K562 (cell line): Measurements from ENCODE around the gene MAN1B1. TPM values are rescaled to one million over a fixed set of nuclear protein-coding genes. Genes with fewer than 3 reads are reported as not detected.

Source experiments
- ATAC-seq: fragments of 200-7000 bp; cut with Tn5 transposase; 3 replicates; pipeline ENCODE4 v1.9.1; 2020; ENCODE audit warnings: moderate library complexity
- BruUV-seq: library from RNA; stranded (reverse); fragments of 400-500 nt; replicated peaks from 2 replicates; lab custom pipeline; 2021; lab: Mats Ljungman, UMichigan
- CTCF ChIA-PET: fragments of 300-600 bp; formaldehyde crosslinking; extraction: SDS; loops from one replicate; lab custom pipeline; 2021; ENCODE audit warnings: low intra/inter-chr PET ratio; lab: Yijun Ruan, JAX
- POLR2A ChIA-PET: fragments of 300-600, 350-650 bp; sonication (Branson Sonifier 250); formaldehyde crosslinking; extraction: SDS; loops from one replicate; lab custom pipeline; 2021; ENCODE audit warnings: antibody characterized with exemption, inconsistent platforms; lab: Yijun Ruan, JAX
- DNase-seq, 4 experiments: peaks; one replicate each; pipeline versions ENCODE4 v3.0.0 to v3.0.0-alpha.2; 2011 to 2018; ENCODE audit warnings: low spot score in 3 of 4, mixed read lengths in 3 of 4; ENCODE audit errors: extremely low read depth in 1 of 4
- FAIRE-seq: peaks from 2 replicates; lab custom pipeline; 2011; peaks lifted over from hg19 to GRCh38; lab: Jason Lieb, UNC
- H2AFZ ChIP-seq: 2 replicates; pipeline ENCODE4 v1.6.0; 2011; ENCODE audit warnings: low read depth, low read length, control low read depth, inconsistent platforms
- H3K27ac ChIP-seq: fragments of 200-600 bp; 3 replicates; pipeline ENCODE4 v1.8.0; 2011; ENCODE audit warnings: low read depth, mild to moderate bottlenecking, control low read depth, inconsistent platforms, low read length, moderate library complexity, mixed read lengths; ENCODE audit errors: extremely low read depth
- H3K27me3 ChIP-seq, 2 experiments: fragments of 300-600 bp in 1 of 2; 2 replicates in 1 of 2; 3 replicates in 1 of 2; pipeline versions ENCODE4 v1.6.0 to v1.8.0; 2011; ENCODE audit warnings: inconsistent platforms in 2 of 2, low read length in 2 of 2, mild to moderate bottlenecking in 1 of 2, mixed read lengths in 1 of 2, moderate library complexity in 1 of 2; ENCODE audit not compliant: control insufficient read depth in 2 of 2, insufficient read depth in 2 of 2
- H3K36me3 ChIP-seq: fragments of 300-600 bp; 3 replicates; pipeline ENCODE4 v1.8.0; 2011; ENCODE audit warnings: mild to moderate bottlenecking, low read length, inconsistent platforms; ENCODE audit not compliant: control insufficient read depth, insufficient read depth
- H3K4me1 ChIP-seq, 2 experiments: fragments of 200-600 bp in 1 of 2; replicated peaks in 1 of 2; 2 replicates in 1 of 2; 3 replicates in 1 of 2; pipeline versions ENCODE4 v1.5.1 to v1.8.0; 2011; ENCODE audit warnings: inconsistent platforms in 2 of 2, low read length in 2 of 2, mild to moderate bottlenecking in 1 of 2, mixed read lengths in 1 of 2, moderate library complexity in 1 of 2; ENCODE audit not compliant: control insufficient read depth in 2 of 2, insufficient read depth in 2 of 2
- H3K4me2 ChIP-seq: 2 replicates; pipeline ENCODE4 v1.6.1; 2011; ENCODE audit warnings: low read length, control low read depth, inconsistent platforms, mixed read lengths; ENCODE audit not compliant: insufficient read depth
- H3K4me3 ChIP-seq: fragments of 200-600 bp; sonication (generic), shearing (Covaris generic); 2 replicates; pipeline ENCODE4 v1.5.1; 2016; ENCODE audit warnings: control low read depth, inconsistent platforms
- H3K79me2 ChIP-seq: fragments of 200-600 bp; 3 replicates; pipeline ENCODE4 v1.8.0; 2011; ENCODE audit warnings: low read length, inconsistent platforms; ENCODE audit not compliant: control insufficient read depth, insufficient read depth
- H3K9ac ChIP-seq, 2 experiments: 2 replicates each; pipeline versions ENCODE4 v1.6.0 to v1.6.1; 2011; ENCODE audit warnings: low read depth in 2 of 2, low read length in 2 of 2, control low read depth in 1 of 2, inconsistent platforms in 1 of 2, mild to moderate bottlenecking in 1 of 2, mixed read lengths in 1 of 2; ENCODE audit not compliant: insufficient read depth in 1 of 2
- H3K9me1 ChIP-seq: one replicate; pipeline ENCODE4 v1.6.0; 2011; ENCODE audit warnings: inconsistent platforms, mild to moderate bottlenecking, low read length, moderate library complexity; ENCODE audit not compliant: control insufficient read depth, insufficient read depth
- H3K9me3 ChIP-seq: replicated peaks from 2 replicates; pipeline ENCODE4 v1.5.1; 2011; ENCODE audit warnings: low read depth, low read length, inconsistent platforms; ENCODE audit not compliant: control insufficient read depth, insufficient read depth
- H4K20me1 ChIP-seq: replicated peaks from 2 replicates; pipeline ENCODE4 v1.6.1; 2011; ENCODE audit warnings: low read length, inconsistent platforms, mixed read lengths; ENCODE audit not compliant: control insufficient read depth, insufficient read depth
- CTCF ChIP-seq, 3 experiments: IDR thresholded peaks in 2 of 3; conservative IDR thresholded peaks in 1 of 3; 2 replicates each; pipeline ENCODE4 v1.5.1; 2011 to 2012; ENCODE audit warnings: low read length in 3 of 3, mild to moderate bottlenecking in 3 of 3, control low read depth in 2 of 3, improper control_type of control experiment in 1 of 3, inconsistent platforms in 1 of 3, low read depth in 1 of 3, mixed read lengths in 1 of 3, moderate library complexity in 1 of 3; ENCODE audit not compliant: insufficient read depth in 2 of 3
- CTCFL ChIP-seq: IDR thresholded peaks from 2 replicates; pipeline ENCODE4 v1.6.1; 2011; ENCODE audit warnings: borderline replicate concordance, low read depth, mild to moderate bottlenecking, moderate library complexity, low read length; ENCODE audit not compliant: insufficient read depth, poor library complexity, severe bottlenecking
- EHMT2 ChIP-seq: fragments of 450-650 bp; IDR thresholded peaks from 2 replicates; pipeline ENCODE4 v1.6.1; 2018; ENCODE audit warnings: antibody characterized with exemption
- EP300 ChIP-seq: IDR thresholded peaks from 2 replicates; pipeline ENCODE4 v1.6.1; 2012; ENCODE audit warnings: low read length, improper control_type of control experiment
- HNRNPL ChIP-seq: fragments of 200-400 bp; formaldehyde crosslinking; IDR thresholded peaks from 2 replicates; pipeline ENCODE4 v1.6.1; 2017; ENCODE audit warnings: low read depth, mild to moderate bottlenecking, low read length
- HNRNPLL ChIP-seq: fragments of 200-400 bp; formaldehyde crosslinking; IDR thresholded peaks from 2 replicates; pipeline ENCODE4 v1.6.1; 2017; ENCODE audit warnings: low read length, low read depth, mild to moderate bottlenecking; ENCODE audit not compliant: poor library complexity, severe bottlenecking
- JUNB ChIP-seq: fragments of 450-650 bp; formaldehyde crosslinking; conservative IDR thresholded peaks from 2 replicates; pipeline ENCODE4 v1.4.0; 2020; ENCODE audit warnings: mild to moderate bottlenecking
- KLF6 ChIP-seq: fragments of 250-450 bp; sonication (Bioruptor Pico); IDR thresholded peaks from 2 replicates; pipeline ENCODE4 v1.4.0; 2020; ENCODE audit warnings: mild to moderate bottlenecking, moderate library complexity, borderline replicate concordance
- MAX ChIP-seq: sonication (generic); formaldehyde crosslinking; IDR thresholded peaks from 2 replicates; pipeline ENCODE4 v1.9.0; 2022; ENCODE audit warnings: mild to moderate bottlenecking, missing genetic modification reagents
- RBFOX2 ChIP-seq: fragments of 200-400 bp; formaldehyde crosslinking; IDR thresholded peaks from 2 replicates; pipeline ENCODE4 v1.6.1; 2017; ENCODE audit warnings: low read depth, mild to moderate bottlenecking, low read length, moderate library complexity
- ZNF511 ChIP-seq: sonication (generic); formaldehyde crosslinking; IDR thresholded peaks from 2 replicates; pipeline ENCODE4 v1.8.0; 2022; ENCODE audit warnings: mild to moderate bottlenecking, missing genetic modification reagents
- WGBS: fragments of 100-300 bp; shearing (Covaris generic); methylation state at CpG from one replicate; pipeline ENCODE4 v1.1.6; 2016; ENCODE audit warnings: low coverage, mixed read lengths; ENCODE audit not compliant: insufficient coverage; ENCODE audit errors: missing lambda C conversion rate; 5-methylcytosine and 5-hydroxymethylcytosine counted together
- in situ Hi-C: fragments of 300-500 bp; cut with MboI; formaldehyde crosslinking; loops from 4 replicates; pipeline ENCODE4 v1.15.0; 2018; ENCODE audit warnings: inconsistent platforms, mixed read lengths
- intact Hi-C: fragments of 100-400 bp; cut with micrococcal nuclease; formaldehyde crosslinking; loops from 2 replicates; pipeline ENCODE4 v1.14.2; 2022
- polyA plus RNA-seq, 8 experiments: library from polyadenylated mRNA; depleted of rRNA in 4 of 8; stranded (reverse) in 5 of 8; unstranded in 3 of 8; fragments of >200 nt; fragmentation: Nextera tagmentation in 2 of 8; fragmentation: Illumina TruSeq in 1 of 8; extraction: Ambion mirVana in 2 of 8; extraction: Trizol in 1 of 8; gene quantifications; 2 replicates each; pipeline versions ENCODE4 v1.2.1 to v1.2.3, GENCODE V29; 2011 to 2014; ENCODE audit warnings: inconsistent platforms in 1 of 8, missing spikeins in 1 of 8
- total RNA-seq, 7 experiments: library from RNA; depleted of rRNA in 6 of 7; stranded (reverse); fragments of >200 nt in 6 of 7; fragmentation: Illumina TruSeq in 2 of 7; extraction: Trizol in 2 of 7; gene quantifications; 2 replicates each; pipeline versions ENCODE4 v1.2.1 to v1.2.3, GENCODE V29; 2011 to 2021; ENCODE audit warnings: low replicate concordance in 1 of 7

The MAN1B1 gene
- total and polyA plus RNA-seq, 9 of the 15 experiments (the other 6 are each of a cell fraction or from before 2014, with no cell fraction given), result 0.55 to 36.6 (median 27.3) TPM

- intact Hi-C loops (loop anchor here (2.0 kb wide), 2 partner anchors 19 to 21 kb away; partner anchors contain the start of genes MAN1B1 and NPDC1), in situ Hi-C loops (no loop called here)
- H3K4me1 ChIP-seq, result peaks cover 25 to 83% of the 10 kb centered on the region in 2 experiments
- peak overlapping the region; percentile 86 to 94; a peak in 3 of 4 replicates for H3K9ac ChIP-seq
- peak; percentile 85 for ATAC-seq
- peak overlapping the region; percentile 65; the same call in 1 of the 2 replicates for H3K4me3 ChIP-seq
- H3K27me3 ChIP-seq, result no peaks in the 10 kb centered on the region
- CTCF ChIA-PET, result interaction anchor here (0.7 to 1.0 kb wide), 3 partner anchors 18 to 280 kb away, joined by 3 read pairs; partner anchors contain the start of gene NPDC1
- WGBS, result 29% methylated on average over 9 of the region's 12 CpGs
- peaks cover 39% of the 10 kb centered on the region for H3K79me2 ChIP-seq
- H2AFZ ChIP-seq, result no peak overlapping the region
- peak; percentile 76 to 87 (median 82) for DNase-seq
- POLR2A ChIA-PET, result interaction anchor here (0.6 to 2.2 kb wide), 7 partner anchors 9 to 173 kb away, joined by 3 to 7 read pairs (median 4); partner anchors contain the start of genes ENTPD2 and MAN1B1
- BruUV-seq, result no TSS peak
- H3K9me1 ChIP-seq, result peaks cover 8% of the 10 kb centered on the region
- peak overlapping the region; percentile 91 for H3K4me2 ChIP-seq
- peak; percentile 96 for FAIRE-seq
- peaks cover 22% of the 10 kb centered on the region for H4K20me1 ChIP-seq
- H3K27ac ChIP-seq, result peak overlapping the region; percentile 40; the same call in 2 of the 3 replicates
- peaks cover 41% of the 10 kb centered on the region; the same call in 2 of the 3 replicates for H3K36me3 ChIP-seq
- no peaks in the 10 kb centered on the region for H3K9me3 ChIP-seq
- TF ChIP-seq CTCFL, result peak; percentile 77
- TF ChIP-seq KLF6, result no peak
- TF ChIP-seq RBFOX2, result 0 out of 2 replicates have a peak, but pooled peaks have one; percentile 25
- TF ChIP-seq HNRNPL, result no peak
- TF ChIP-seq HNRNPLL, result no peak
- peak; percentile 53; the same call in 1 of the 2 replicates for TF ChIP-seq ZNF511 (CRISPR knock-in tag)
- TF ChIP-seq MAX (CRISPR knock-in tag), result peak; percentile 70
- peak; percentile 76 to 89 (median 84) for TF ChIP-seq CTCF (IDR thresholded peaks at IDR 0.05 in 2 of 3, conservative IDR thresholded peaks at IDR 0.05 in 1 of 3; ENCODE audit: insufficient read depth in 2 of 3, low read depth in 1 of 3, low read length in 3 of 3)
- no peak for TF ChIP-seq EP300
- no peak for TF ChIP-seq EHMT2
- TF ChIP-seq JUNB (CRISPR knock-in tag), result no peak
Observed at GRCh38 chr9:137067860-137068538, 18.8 kb upstream of the MAN1B1 start.
